ENCODE data around the gene ABCC1.

The ABCC1 gene

GRCh38 chr16:16000685-16001084, 51.3 kb downstream of the ABCC1 start:
- Histone ChIP-seq H3K4me3 (ENCODE audit: control insufficient read depth in 1 of 7, extremely low read depth in 1 of 7, insufficient read depth in 4 of 7, low read depth in 2 of 7, low read length in 6 of 7) (no peak overlapping the region), H3K27ac (ENCODE audit: insufficient read depth in 1 of 2, low read depth in 1 of 2, low read length in 2 of 2, poor library complexity in 1 of 2, severe bottlenecking in 2 of 2) (peak overlapping the region in 1 of 2 experiments; percentile 27), H3K4me1 (ENCODE audit: control extremely low read depth in 1 of 4, control insufficient read depth in 4 of 4, insufficient read depth in 4 of 4, low read length in 3 of 4) (peaks cover 4 to 64% (median 52%) of the 10 kb centered on the region in 4 experiments), H3K36me3 (ENCODE audit: control insufficient read depth in 4 of 4, insufficient read depth in 4 of 4, low read length in 3 of 4) (peaks cover 0 to 8% (median 1%) of the 10 kb centered on the region in 4 experiments), H3K9me3 (ENCODE audit: control extremely low read depth in 1 of 5, control insufficient read depth in 4 of 5, insufficient read depth in 2 of 5, low read depth in 1 of 5, low read length in 4 of 5) (no peaks in the 10 kb centered on the region), H3K27me3 (replicated peaks in 2 of 5; ENCODE audit: control insufficient read depth in 4 of 5, insufficient read depth in 5 of 5, low read length in 4 of 5) (no peaks in the 10 kb centered on the region)
- ChIA-PET POLR2A (no interaction called here), CTCF (interaction anchor here (0.6 to 2.5 kb wide), 7 partner anchors 9 to 104 kb away, joined by 3 to 7 read pairs (median 4); no protein-coding TSS in a partner anchor)
- WGBS (ENCODE audit: insufficient coverage), result 100% methylated on average over 1 of the region's 1 CpG
- DNase-seq, result no peak

DNA sequence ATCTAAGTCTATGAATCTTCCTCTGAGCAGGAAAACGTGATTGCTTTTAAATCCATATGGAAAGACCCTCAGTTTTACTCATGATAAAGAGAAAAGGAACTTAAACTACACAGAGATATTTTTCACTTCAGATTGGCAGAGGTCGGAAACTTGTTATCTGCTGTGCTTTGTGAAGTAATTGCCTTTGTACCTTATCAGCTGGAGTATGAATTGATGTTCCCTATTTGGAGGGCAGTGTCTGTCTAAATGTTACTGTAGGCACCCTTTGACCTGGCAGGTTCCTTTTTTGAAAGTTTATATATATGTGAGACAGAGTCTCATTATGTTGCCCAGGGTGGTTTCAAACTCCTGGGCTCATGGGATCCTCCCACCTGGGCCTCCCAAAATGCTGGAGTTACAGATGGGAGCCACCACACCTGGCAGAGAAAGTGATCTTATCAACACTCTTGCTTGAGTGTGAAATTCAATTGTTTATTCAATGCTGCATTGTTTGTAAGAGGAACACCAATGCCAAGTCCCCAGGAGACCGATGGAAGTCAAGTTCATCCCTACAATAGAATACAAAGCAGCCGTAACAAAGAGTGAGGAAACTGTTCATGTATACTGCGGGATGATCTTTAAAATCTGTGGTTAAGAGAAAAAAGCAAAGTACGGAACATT, 52.3 kb downstream of the ABCC1 start:
- CTCF ChIA-PET, result interaction anchor here (1.2 to 1.7 kb wide), 2 partner anchors 13 to 16 kb away, joined by 3 to 5 read pairs; no protein-coding TSS in a partner anchor
- H3K4me1 ChIP-seq (ENCODE audit: control extremely low read depth in 1 of 4, control insufficient read depth in 4 of 4, insufficient read depth in 4 of 4, low read length in 3 of 4), result peaks cover 4 to 58% (median 47%) of the 10 kb centered on the region in 4 experiments
- no peaks in the 10 kb centered on the region for H3K9me3 ChIP-seq (ENCODE audit: control extremely low read depth in 1 of 5, control insufficient read depth in 4 of 5, insufficient read depth in 2 of 5, low read depth in 1 of 5, low read length in 4 of 5)
- DNase-seq, result peak in 1 of 3 donors; percentile 52
- H3K27me3 ChIP-seq (replicated peaks in 2 of 5; ENCODE audit: control insufficient read depth in 4 of 5, insufficient read depth in 5 of 5, low read length in 4 of 5), result no peaks in the 10 kb centered on the region
- peaks cover 0 to 1% (median 0%) of the 10 kb centered on the region in 4 experiments for H3K36me3 ChIP-seq (ENCODE audit: control insufficient read depth in 4 of 4, insufficient read depth in 4 of 4, low read length in 3 of 4)
- H3K27ac ChIP-seq (ENCODE audit: insufficient read depth in 1 of 2, low read depth in 1 of 2, low read length in 2 of 2, poor library complexity in 1 of 2, severe bottlenecking in 2 of 2), result peak overlapping the region in 1 of 2 experiments; percentile 34
- POLR2A ChIA-PET, result no interaction called here
- 40% methylated on average over 1 of the region's 6 CpGs for WGBS (ENCODE audit: insufficient coverage)
- peak overlapping the region in 1 of 7 experiments; percentile 36 for H3K4me3 ChIP-seq (ENCODE audit: control insufficient read depth in 1 of 7, extremely low read depth in 1 of 7, insufficient read depth in 4 of 7, low read depth in 2 of 7, low read length in 6 of 7)

DNA sequence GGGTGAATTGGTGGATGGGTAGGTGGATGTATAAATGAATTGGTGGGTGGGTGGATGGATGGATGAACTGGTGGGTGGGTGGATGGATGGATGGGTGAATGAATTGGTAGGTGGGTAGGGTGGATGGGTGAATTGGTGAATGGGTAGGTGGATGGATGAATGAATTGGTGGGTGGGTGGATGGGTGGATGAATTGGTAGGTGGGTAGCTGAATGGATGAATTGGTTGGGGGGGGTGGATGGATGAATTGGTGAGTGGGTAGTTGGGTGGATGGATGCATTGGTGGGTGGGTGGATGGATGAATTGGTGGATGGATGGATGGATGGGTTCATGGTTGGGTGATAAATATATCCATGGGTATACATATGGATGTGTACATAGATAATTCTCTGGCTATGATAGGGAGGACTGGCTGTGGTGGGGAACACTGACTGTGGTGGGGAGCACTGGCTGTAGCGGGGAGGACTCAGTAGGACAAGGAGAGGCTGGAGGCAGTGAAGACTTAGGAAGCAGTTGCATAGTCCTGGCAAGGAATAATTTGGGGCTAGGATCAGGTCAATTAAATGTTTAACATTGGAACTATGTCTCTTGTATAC, 54.4 kb downstream of the ABCC1 start:
- Histone ChIP-seq H3K9me3 (ENCODE audit: control extremely low read depth in 1 of 5, control insufficient read depth in 4 of 5, insufficient read depth in 2 of 5, low read depth in 1 of 5, low read length in 4 of 5) (no peaks in the 10 kb centered on the region), H3K27ac (ENCODE audit: insufficient read depth in 1 of 2, low read depth in 1 of 2, low read length in 2 of 2, poor library complexity in 1 of 2, severe bottlenecking in 2 of 2) (no peak overlapping the region), H3K36me3 (ENCODE audit: control insufficient read depth in 4 of 4, insufficient read depth in 4 of 4, low read length in 3 of 4) (peaks cover 0 to 5% (median 1%) of the 10 kb centered on the region in 4 experiments), H3K4me3 (ENCODE audit: control insufficient read depth in 1 of 7, extremely low read depth in 1 of 7, insufficient read depth in 4 of 7, low read depth in 2 of 7, low read length in 6 of 7) (no peak overlapping the region), H3K27me3 (replicated peaks in 2 of 5; ENCODE audit: control insufficient read depth in 4 of 5, insufficient read depth in 5 of 5, low read length in 4 of 5) (no peaks in the 10 kb centered on the region), H3K4me1 (ENCODE audit: control extremely low read depth in 1 of 4, control insufficient read depth in 4 of 4, insufficient read depth in 4 of 4, low read length in 3 of 4) (peaks cover 7 to 53% (median 41%) of the 10 kb centered on the region in 4 experiments)
- no peak for DNase-seq
- POLR2A ChIA-PET, result interaction anchor here (0.7 kb wide), 1 partner anchor 17 kb away, joined by 3 read pairs; no protein-coding TSS in a partner anchor
- CTCF ChIA-PET, result interaction anchor here (1.1 to 1.4 kb wide), 3 partner anchors 8 to 29 kb away, joined by 3 to 4 read pairs (median 3); no protein-coding TSS in a partner anchor
- WGBS (ENCODE audit: insufficient coverage), result 57% methylated on average over 1 of the region's 1 CpG

DNA sequence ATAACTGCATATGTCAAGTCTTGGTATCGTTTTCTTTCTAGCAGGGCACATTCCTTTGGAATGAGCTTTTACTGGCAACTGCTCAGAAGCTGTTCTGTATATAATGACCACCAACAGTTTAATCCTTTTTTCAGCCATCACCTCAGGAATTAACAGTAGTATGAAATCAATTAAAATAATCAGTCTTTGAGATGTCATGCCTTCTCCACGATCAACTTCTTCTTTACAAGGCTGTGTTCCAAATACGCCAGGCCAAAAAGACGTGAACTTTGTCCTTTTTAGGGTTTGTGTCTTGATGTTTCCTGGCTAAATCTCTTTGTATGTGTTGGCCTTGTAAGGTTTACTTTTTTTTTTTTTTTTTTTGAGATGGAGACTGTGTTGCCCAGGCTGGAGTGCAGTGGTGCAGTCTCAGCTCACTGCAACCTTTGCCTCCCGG, 54.9 kb downstream of the ABCC1 start:
- H3K27ac ChIP-seq (ENCODE audit: insufficient read depth in 1 of 2, low read depth in 1 of 2, low read length in 2 of 2, poor library complexity in 1 of 2, severe bottlenecking in 2 of 2), result no peak overlapping the region

GRCh38 chr16:16005721-16006120, 56.3 kb downstream of the ABCC1 start:
- Histone ChIP-seq H3K27me3 (replicated peaks in 2 of 5; ENCODE audit: control insufficient read depth in 4 of 5, insufficient read depth in 5 of 5, low read length in 4 of 5) (no peaks in the 10 kb centered on the region), H3K27ac (ENCODE audit: insufficient read depth in 1 of 2, low read depth in 1 of 2, low read length in 2 of 2, poor library complexity in 1 of 2, severe bottlenecking in 2 of 2) (no peak overlapping the region), H3K4me1 (ENCODE audit: control extremely low read depth in 1 of 4, control insufficient read depth in 4 of 4, insufficient read depth in 4 of 4, low read length in 3 of 4) (peaks cover 7 to 34% (median 26%) of the 10 kb centered on the region in 4 experiments), H3K36me3 (ENCODE audit: control insufficient read depth in 4 of 4, insufficient read depth in 4 of 4, low read length in 3 of 4) (peaks cover 0 to 21% (median 17%) of the 10 kb centered on the region in 4 experiments), H3K4me3 (ENCODE audit: control insufficient read depth in 1 of 7, extremely low read depth in 1 of 7, insufficient read depth in 4 of 7, low read depth in 2 of 7, low read length in 6 of 7) (no peak overlapping the region), H3K9me3 (ENCODE audit: control extremely low read depth in 1 of 5, control insufficient read depth in 4 of 5, insufficient read depth in 2 of 5, low read depth in 1 of 5, low read length in 4 of 5) (no peaks in the 10 kb centered on the region)
- ChIA-PET POLR2A (interaction anchor here (1.2 kb wide), 1 partner anchor 51 kb away, joined by 3 read pairs; no protein-coding TSS in a partner anchor), CTCF (interaction anchor here (0.7 to 2.7 kb wide), 5 partner anchors 10 to 131 kb away, joined by 3 to 9 read pairs (median 4); no protein-coding TSS in a partner anchor)
- no peak for DNase-seq
- 93% methylated on average over 6 of the region's 8 CpGs for WGBS (ENCODE audit: insufficient coverage)

More for the DNA sequence above, 54.9 kb downstream of the ABCC1 start:
- Histone ChIP-seq H3K4me1 (ENCODE audit: control extremely low read depth in 1 of 4, control insufficient read depth in 4 of 4, insufficient read depth in 4 of 4, low read length in 3 of 4) (peaks cover 7 to 48% (median 38%) of the 10 kb centered on the region in 4 experiments), H3K4me3 (ENCODE audit: control insufficient read depth in 1 of 7, extremely low read depth in 1 of 7, insufficient read depth in 4 of 7, low read depth in 2 of 7, low read length in 6 of 7) (no peak overlapping the region), H3K9me3 (ENCODE audit: control extremely low read depth in 1 of 5, control insufficient read depth in 4 of 5, insufficient read depth in 2 of 5, low read depth in 1 of 5, low read length in 4 of 5) (no peaks in the 10 kb centered on the region), H3K36me3 (ENCODE audit: control insufficient read depth in 4 of 4, insufficient read depth in 4 of 4, low read length in 3 of 4) (peaks cover 0 to 8% (median 5%) of the 10 kb centered on the region in 4 experiments), H3K27me3 (replicated peaks in 2 of 5; ENCODE audit: control insufficient read depth in 4 of 5, insufficient read depth in 5 of 5, low read length in 4 of 5) (no peaks in the 10 kb centered on the region)
- DNase-seq, result no peak
- ChIA-PET POLR2A (interaction anchor here (0.7 to 1.2 kb wide), 2 partner anchors 16 to 49 kb away, joined by 3 read pairs; no protein-coding TSS in a partner anchor), CTCF (interaction anchor here (1.1 to 1.4 kb wide), 3 partner anchors 9 to 28 kb away, joined by 3 to 4 read pairs (median 3); no protein-coding TSS in a partner anchor)
- WGBS (ENCODE audit: insufficient coverage), result 80% methylated on average over 2 of the region's 5 CpGs

DNA sequence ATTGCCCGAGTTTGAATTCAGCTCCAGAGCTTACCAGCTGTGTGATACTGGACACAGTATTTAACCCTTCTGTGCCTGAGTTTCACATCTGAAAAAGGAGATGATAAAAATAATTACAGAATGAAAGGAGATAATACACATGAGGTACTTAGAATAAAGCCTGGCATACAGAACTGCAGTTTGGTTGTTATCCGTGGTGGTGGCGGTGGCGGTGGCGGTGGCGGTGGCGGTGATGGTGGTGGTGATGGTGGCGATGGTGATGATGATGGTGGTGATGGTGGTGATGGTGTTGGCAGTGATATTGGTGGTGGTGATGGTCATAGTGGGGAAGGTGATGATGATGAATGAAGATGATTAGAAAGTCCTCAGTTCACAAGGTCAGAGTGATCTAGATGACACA, 57.2 kb downstream of the ABCC1 start:
- Histone ChIP-seq H3K4me3 (ENCODE audit: control insufficient read depth in 1 of 7, extremely low read depth in 1 of 7, insufficient read depth in 4 of 7, low read depth in 2 of 7, low read length in 6 of 7) (no peak overlapping the region), H3K27ac (ENCODE audit: insufficient read depth in 1 of 2, low read depth in 1 of 2, low read length in 2 of 2, poor library complexity in 1 of 2, severe bottlenecking in 2 of 2) (no peak overlapping the region), H3K36me3 (ENCODE audit: control insufficient read depth in 4 of 4, insufficient read depth in 4 of 4, low read length in 3 of 4) (peaks cover 0 to 29% (median 24%) of the 10 kb centered on the region in 4 experiments), H3K27me3 (replicated peaks in 2 of 5; ENCODE audit: control insufficient read depth in 4 of 5, insufficient read depth in 5 of 5, low read length in 4 of 5) (no peaks in the 10 kb centered on the region), H3K9me3 (ENCODE audit: control extremely low read depth in 1 of 5, control insufficient read depth in 4 of 5, insufficient read depth in 2 of 5, low read depth in 1 of 5, low read length in 4 of 5) (no peaks in the 10 kb centered on the region), H3K4me1 (ENCODE audit: control extremely low read depth in 1 of 4, control insufficient read depth in 4 of 4, insufficient read depth in 4 of 4, low read length in 3 of 4) (peaks cover 3 to 26% (median 21%) of the 10 kb centered on the region in 4 experiments)
- WGBS (ENCODE audit: insufficient coverage), result 38% methylated on average over 1 of the region's 8 CpGs
- POLR2A ChIA-PET, result interaction anchor here (0.6 to 1.7 kb wide), 2 partner anchors 46 to 118 kb away, joined by 4 read pairs; partner anchors contain the start of gene CEP20
- no peak for DNase-seq
- CTCF ChIA-PET, result interaction anchor here (1.0 to 2.7 kb wide), 4 partner anchors 8 to 132 kb away, joined by 3 to 9 read pairs (median 4); no protein-coding TSS in a partner anchor

Measured in common myeloid progenitor, CD34-positive (primary cell).